AG10803 (cell line): Measurements from ENCODE around the gene LAPTM5.
"Not testable (repeated sequence)": the region's sequence is repeated elsewhere in the genome, so short reads cannot be mapped to it uniquely, and the experiment has no call there.

Experiments
- DNase-seq: peaks from one replicate; pipeline ENCODE4 v3.0.0; 2010; ENCODE audit warnings: low read depth
- H3K4me3 ChIP-seq: 2 replicates; pipeline ENCODE4 v1.5.1; 2011; ENCODE audit warnings: mild to moderate bottlenecking, low read length, control low read depth
- CTCF ChIP-seq: conservative IDR thresholded peaks from 2 replicates; pipeline ENCODE4 v1.5.1; 2011; ENCODE audit warnings: mild to moderate bottlenecking, low read length, control low read depth, inconsistent platforms

LAPTM5 gene

GRCh38 chr1:30768830-30769718 lies 11.5 kb upstream of the LAPTM5 start:
- TF ChIP-seq CTCF, result no peak
- DNase-seq, result no peak
- H3K4me3 ChIP-seq, result no peak overlapping the region

- no peak for DNase-seq
- no peak overlapping the region for H3K4me3 ChIP-seq
- TF ChIP-seq CTCF, result no peak
Observed at GRCh38 chr1:30768159-30768829, 10.7 kb upstream of the LAPTM5 start.

GRCh38 chr1:30766948-30767347 lies 9.4 kb upstream of the LAPTM5 start:
- not testable (repeated sequence) for H3K4me3 ChIP-seq, DNase-seq

GRCh38 chr1:30765556-30766434 lies 8.2 kb upstream of the LAPTM5 start:
- H3K4me3 ChIP-seq, result no peak overlapping the region
- TF ChIP-seq CTCF, result no peak
- DNase-seq, result no peak

- H3K4me3 ChIP-seq, result no peak overlapping the region
- DNase-seq, result no peak
- TF ChIP-seq CTCF, result no peak
Observed at GRCh38 chr1:30764939-30765555, 7.5 kb upstream of the LAPTM5 start.

- no peak for DNase-seq
- TF ChIP-seq CTCF, result no peak
- no peak overlapping the region for H3K4me3 ChIP-seq
Observed at GRCh38 chr1:30764396-30764795, 6.8 kb upstream of the LAPTM5 start.

- no peak for TF ChIP-seq CTCF
- peak; percentile 64 for DNase-seq
Observed at GRCh38 chr1:30763651-30764248, 6.2 kb upstream of the LAPTM5 start.

More at GRCh38 chr1:30763651-30764248, 6.2 kb upstream of the LAPTM5 start:
- no peak overlapping the region for H3K4me3 ChIP-seq
